Uterine smooth muscle cell (primary cell): ENCODE data around the gene MOCOS. TPM values are rescaled to one million over a fixed set of nuclear protein-coding genes. Genes with fewer than 3 reads are reported as not detected.

Experiments
- total RNA-seq: library from RNA; depleted of rRNA; stranded (reverse); fragments of >200 nt; gene quantifications from 2 replicates; pipeline ENCODE4 v1.2.3, GENCODE V29; 2014

Gene MOCOS
- total RNA-seq = 2.2 and 5.6 TPM in 2 replicates

GRCh38 chr18:36187193-36187825 is at the start of gene MOCOS:
TSS of gene MOCOS (plus strand) at chr18:36187497. CDS start at chr18:36187540, 43 bp downstream.

GRCh38 chr18:36297417-36298125 is 110.3 kb downstream of the MOCOS start, which contains the start of gene FHOD3:
TSS of gene FHOD3 (plus strand) at chr18:36297713. CDS start at chr18:36297836, 123 bp downstream.

Other genes starting within 250 kb of the MOCOS start
- gene RPRD1A, start 119.9 kb upstream of the MOCOS start, total RNA-seq = 71.3 and 76.7 TPM in 2 replicates
- 82.8 and 96.6 TPM in 2 replicates for gene SLC39A6, start 58.2 kb upstream of the MOCOS start, total RNA-seq
- gene ELP2, start 57.6 kb upstream of the MOCOS start, total RNA-seq = 86.2 and 113 TPM in 2 replicates
- gene FHOD3, start 110.2 kb downstream of the MOCOS start, total RNA-seq = 16.3 and 19.7 TPM in 2 replicates